Tibial nerve (tissue), 4 donors: ENCODE results near the gene CRISPLD2.

Source experiments
- EP300 ChIP-seq, 2 donors: sonication (generic); formaldehyde crosslinking; IDR thresholded peaks; one replicate each; pipeline ENCODE4 v1.6.1; 2017; ENCODE audit warnings: antibody characterized with exemption in 2 of 2, mild to moderate bottlenecking in 1 of 2
- POLR2A ChIP-seq, 2 donors: fragments of 450-650 bp; IDR thresholded peaks; one replicate each; pipeline ENCODE4 v1.6.1; 2017; ENCODE audit warnings: antibody characterized with exemption in 2 of 2, mild to moderate bottlenecking in 2 of 2, moderate library complexity in 2 of 2
- TF ChIP-seq, protein P1 (sequence below), 5 experiments: fragments of 200-600 bp in 3 of 5; fragments of 450-650 bp in 2 of 5; sonication (generic) in 3 of 5; IDR thresholded peaks; one replicate each; pipeline ENCODE4 v1.5.1; 2016 to 2019; ENCODE audit warnings: antibody characterized with exemption in 5 of 5, mild to moderate bottlenecking in 3 of 5, moderate library complexity in 2 of 5

GRCh38 chr16:84833542-84834402, 14.0 kb downstream of the CRISPLD2 start:
- TF ChIP-seq, protein P1, sequence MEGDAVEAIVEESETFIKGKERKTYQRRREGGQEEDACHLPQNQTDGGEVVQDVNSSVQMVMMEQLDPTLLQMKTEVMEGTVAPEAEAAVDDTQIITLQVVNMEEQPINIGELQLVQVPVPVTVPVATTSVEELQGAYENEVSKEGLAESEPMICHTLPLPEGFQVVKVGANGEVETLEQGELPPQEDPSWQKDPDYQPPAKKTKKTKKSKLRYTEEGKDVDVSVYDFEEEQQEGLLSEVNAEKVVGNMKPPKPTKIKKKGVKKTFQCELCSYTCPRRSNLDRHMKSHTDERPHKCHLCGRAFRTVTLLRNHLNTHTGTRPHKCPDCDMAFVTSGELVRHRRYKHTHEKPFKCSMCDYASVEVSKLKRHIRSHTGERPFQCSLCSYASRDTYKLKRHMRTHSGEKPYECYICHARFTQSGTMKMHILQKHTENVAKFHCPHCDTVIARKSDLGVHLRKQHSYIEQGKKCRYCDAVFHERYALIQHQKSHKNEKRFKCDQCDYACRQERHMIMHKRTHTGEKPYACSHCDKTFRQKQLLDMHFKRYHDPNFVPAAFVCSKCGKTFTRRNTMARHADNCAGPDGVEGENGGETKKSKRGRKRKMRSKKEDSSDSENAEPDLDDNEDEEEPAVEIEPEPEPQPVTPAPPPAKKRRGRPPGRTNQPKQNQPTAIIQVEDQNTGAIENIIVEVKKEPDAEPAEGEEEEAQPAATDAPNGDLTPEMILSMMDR (IDR thresholded peaks at IDR 0.05): no peak
- no peak for TF ChIP-seq POLR2A (IDR thresholded peaks at IDR 0.05)
- TF ChIP-seq EP300 (IDR thresholded peaks at IDR 0.05): no peak
